Left colon (tissue), 2 donors: Measurements from ENCODE around the gene THAP12. TPM values are rescaled to one million over a fixed set of nuclear protein-coding genes. Genes with fewer than 3 reads are reported as not detected.

Source experiments
- ATAC-seq: fragments of 200-7000 bp; cut with Tn5 transposase; one replicate; pipeline ENCODE4 v1.9.1; 2020; ENCODE audit warnings: mild to moderate bottlenecking, moderate library complexity
- DNase-seq, 2 donors: peaks; one replicate each; pipeline ENCODE4 v3.0.0-alpha.2; 2020
- intact Hi-C, 2 donors: fragments of 100-400 bp; cut with DNase I in 1 of 2; cut with micrococcal nuclease in 1 of 2; formaldehyde crosslinking; loops; one replicate each; pipeline versions ENCODE4 v1.11.2 to v1.14.0; 2022; cut with DNase I, micrococcal nuclease
- total RNA-seq, 2 donors: library from RNA; stranded (reverse); fragmentation: NEBNext Ultra II Directional; extraction: Animal tissue kit (Norgen Biotek cat#: 25700); gene quantifications; one replicate each; pipeline ENCODE4 v1.2.1, GENCODE V29; 2021
- donor health status: DM: no; HTN: no; CAD: no.
- donor health status: DM: yes; HTN: yes; CAD: no.

THAP12 gene
- total RNA-seq, 2 donors from 2014 or later, result 39.1 to 43.3 TPM

DNA sequence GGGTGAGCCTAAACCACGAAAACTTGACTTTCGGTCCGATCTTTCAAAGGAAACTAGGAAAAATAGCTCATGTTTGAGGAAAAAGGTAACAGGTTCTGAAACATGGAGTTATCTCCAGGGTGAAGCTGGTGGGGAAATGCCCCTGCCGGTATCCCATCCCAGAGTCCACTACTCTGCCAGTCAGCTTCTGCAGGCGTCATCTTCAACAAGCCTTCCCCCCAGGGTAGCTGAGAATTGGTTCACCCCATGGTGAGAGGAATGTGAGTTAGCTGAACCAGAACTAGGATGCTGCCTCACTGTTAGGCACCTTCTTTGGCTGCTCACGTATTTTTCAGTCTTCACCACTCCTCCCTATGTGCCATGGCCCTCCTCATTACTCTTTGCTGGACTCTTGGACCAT is 1.3 kb upstream of the THAP12 start:
- DNase-seq (no peak), ATAC-seq (no peak)
- intact Hi-C loops, result no loop called here

DNA sequence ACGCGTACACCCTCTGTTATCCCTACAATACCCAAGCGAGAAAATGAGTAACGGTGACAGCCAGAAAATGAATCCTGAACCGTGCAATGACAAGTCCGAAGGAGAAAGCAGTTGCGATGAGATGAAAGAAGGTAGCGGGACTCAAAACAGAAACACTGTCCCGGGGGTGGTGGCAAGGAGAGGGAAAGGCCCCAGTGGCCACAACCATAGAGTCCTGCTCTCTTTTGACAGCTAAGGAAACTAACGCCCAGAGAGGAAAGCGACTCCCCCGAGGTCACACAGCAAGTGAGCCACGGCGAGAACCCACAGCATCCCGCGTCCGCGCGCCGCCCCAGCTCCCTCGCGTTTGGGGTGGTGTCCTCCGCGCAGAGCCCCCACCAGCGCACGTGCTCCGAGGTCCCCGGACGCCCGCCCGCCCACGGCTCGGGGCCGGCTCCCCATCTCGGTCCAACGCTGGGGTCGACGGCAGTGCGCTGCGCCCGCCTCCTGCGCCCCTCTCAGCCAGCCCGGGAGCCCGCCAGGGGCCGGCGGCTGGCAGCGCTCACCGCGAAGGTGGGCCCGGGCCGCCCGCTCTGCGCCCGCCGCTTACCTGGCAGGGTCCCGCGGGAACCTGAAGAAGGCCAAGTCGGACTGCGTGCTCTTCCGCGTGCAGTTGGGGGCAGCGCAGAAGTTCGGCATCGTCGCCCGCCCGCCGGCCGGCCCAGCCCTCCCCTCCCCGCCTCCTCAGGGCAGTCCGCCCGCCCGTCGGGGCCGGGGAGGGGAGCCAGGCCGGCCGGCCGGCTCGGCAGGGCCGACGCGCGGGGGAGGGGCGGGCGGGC is 564 bp downstream of the THAP12 start:
- DNase-seq (no peak), ATAC-seq (peak; percentile 1)
- intact Hi-C loops, result no loop called here

DNA sequence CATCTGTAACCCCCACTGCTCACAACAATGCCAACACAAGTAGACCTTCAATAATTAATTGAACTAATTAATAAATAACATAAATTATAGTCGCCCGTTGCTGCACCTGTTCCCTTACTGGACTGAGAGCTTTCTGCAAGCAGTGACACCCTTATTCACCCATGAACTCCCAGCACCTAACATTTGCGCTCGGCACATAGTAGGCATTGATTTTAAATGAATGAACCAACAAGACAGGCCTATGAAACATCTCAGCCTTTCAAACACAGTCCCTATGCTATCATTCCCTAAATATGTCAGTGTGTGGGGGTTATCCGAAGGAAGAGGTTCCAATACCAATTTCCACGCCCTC is 1.1 kb downstream of the THAP12 start:
- intact Hi-C loops, result no loop called here
- DNase-seq, result no peak
- ATAC-seq, result no peak

GRCh38 chr11:76376746-76377558 is 4.0 kb downstream of the THAP12 start:
- intact Hi-C loops, result no loop called here
- ATAC-seq, result peak; percentile 17

GRCh38 chr11:76371170-76371569 is 9.8 kb downstream of the THAP12 start:
- ATAC-seq (peak; percentile 80), DNase-seq (no peak)
- intact Hi-C loops, result no loop called here

More at GRCh38 chr11:76376746-76377558, 4.0 kb downstream of the THAP12 start:
- DNase-seq, result no peak

DNA sequence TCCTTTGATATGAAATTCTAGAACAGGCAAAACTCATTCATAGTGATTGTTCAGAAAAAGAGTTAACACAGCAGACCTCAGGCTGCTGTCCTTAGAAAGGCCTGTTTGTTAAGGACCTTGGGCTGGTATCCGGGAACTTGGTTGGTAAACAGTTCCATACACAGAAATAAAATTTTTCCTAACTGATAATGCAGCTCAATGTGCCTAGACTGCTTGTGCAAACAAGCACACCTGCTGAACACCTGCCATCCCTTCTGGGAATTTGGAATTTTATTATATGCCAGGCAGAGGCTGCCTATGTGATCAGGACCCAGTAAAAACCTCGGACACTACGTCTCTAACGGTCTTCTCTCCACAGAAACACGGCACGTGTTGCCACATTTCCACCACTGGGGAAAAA is 11.5 kb downstream of the THAP12 start:
- peak; percentile 47 to 55 for DNase-seq

DNA sequence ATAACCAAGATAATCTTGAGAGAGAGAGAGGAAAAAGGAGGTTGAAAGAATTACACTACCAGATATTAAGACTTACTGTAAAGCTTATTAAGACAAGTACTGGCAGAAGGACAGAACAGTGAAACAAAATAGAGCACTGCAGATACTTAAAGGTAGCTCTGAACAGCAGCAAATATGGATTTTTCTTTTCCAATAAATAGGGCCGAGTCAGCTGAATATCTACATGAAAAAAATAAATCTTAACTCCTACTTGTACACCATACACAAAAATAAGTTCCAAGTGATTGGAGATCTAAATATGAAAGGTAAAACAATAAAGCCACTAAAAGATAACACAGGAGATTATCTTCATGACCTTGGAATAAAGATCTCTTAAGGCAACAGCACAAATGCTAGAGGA is 12.4 kb downstream of the THAP12 start:
- intact Hi-C loops, result no loop called here
- no peak for ATAC-seq
- no peak for DNase-seq

More for the DNA sequence above, 11.5 kb downstream of the THAP12 start:
- intact Hi-C loops, result no loop called here
- ATAC-seq, result peak; percentile 76

DNA sequence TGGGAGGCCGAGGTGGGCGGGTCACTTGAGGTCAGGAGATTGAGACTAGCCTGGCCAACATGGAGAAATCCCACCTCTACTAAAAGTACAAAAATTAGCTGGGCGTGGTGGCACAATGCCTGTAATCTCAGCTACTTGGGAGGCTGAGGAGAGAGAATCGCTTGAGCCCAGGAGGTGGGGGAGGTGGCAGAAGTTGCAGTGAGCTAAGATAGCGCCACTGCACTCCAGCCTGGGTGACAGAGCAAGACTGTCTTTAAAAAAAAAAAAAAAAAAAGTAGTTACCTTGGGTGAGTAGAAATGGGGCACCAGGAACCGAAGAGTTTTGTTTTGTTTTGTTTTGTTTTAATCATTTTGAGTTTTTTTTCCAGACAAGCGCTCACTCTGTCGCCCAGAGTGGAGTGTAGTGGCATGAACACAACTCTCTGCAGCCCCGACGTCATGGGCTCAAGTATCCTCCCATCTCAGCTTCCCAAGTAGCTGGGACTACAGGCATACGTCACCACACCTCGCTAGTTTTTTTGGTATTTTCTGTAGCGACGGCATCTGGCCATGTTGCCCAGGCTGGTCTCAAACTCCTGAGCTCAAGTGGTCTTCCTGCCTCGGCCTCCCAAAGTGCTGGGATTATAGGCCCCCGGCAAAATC is 15.8 kb downstream of the THAP12 start:
- ATAC-seq (no peak), DNase-seq (no peak)
- intact Hi-C loops, result no loop called here

GRCh38 chr11:76362716-76363115 is 18.2 kb downstream of the THAP12 start:
- ATAC-seq (no peak), DNase-seq (no peak)
- intact Hi-C loops, result no loop called here

- DNase-seq, result no peak
- ATAC-seq, result no peak
- intact Hi-C loops, result no loop called here
Measured at GRCh38 chr11:76361776-76362175, 19.2 kb downstream of the THAP12 start.

DNA sequence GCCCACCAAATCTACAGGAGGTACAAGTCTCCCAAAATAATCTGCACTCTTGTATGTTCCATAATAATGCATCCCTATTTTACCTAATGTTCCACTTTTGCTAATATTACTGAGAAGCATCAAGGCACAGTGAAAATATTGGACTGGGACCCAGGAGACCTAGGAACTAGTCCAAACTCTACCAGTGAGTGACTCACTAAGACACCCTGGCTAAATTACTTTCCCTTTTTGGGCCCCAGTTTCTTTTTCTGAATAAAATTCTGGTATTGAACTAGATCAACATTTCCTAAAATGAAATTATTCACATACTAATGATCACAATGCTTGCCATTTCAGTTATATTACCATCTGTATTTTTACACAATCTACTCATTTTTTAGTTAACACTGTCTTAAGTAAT is 19.6 kb downstream of the THAP12 start:
- ATAC-seq, result no peak
- no peak for DNase-seq
- intact Hi-C loops, result no loop called here

DNA sequence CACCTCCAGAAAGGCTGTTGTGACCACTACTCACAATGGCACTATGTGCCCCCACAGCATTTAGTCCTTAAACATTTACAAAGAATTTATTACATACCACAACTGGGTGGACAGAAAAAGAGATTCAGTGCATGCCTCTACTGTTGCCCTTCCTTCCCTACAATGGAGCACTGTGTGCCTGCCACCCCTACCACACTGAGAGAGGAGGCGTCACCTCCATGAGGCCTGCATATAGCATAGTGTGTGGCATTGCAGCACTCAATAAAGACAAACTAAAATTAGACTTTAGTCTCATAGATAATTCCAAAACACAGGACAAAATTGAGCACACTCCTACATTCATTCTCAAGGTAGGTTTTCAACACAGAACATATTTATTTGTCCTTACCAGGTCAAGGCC is 25.8 kb downstream of the THAP12 start:
- ATAC-seq, result no peak
- DNase-seq, result no peak
- intact Hi-C loops, result no loop called here

GRCh38 chr11:76348348-76348747 is 32.6 kb downstream of the THAP12 start:
- intact Hi-C loops, result no loop called here
- DNase-seq, result no peak
- ATAC-seq, result no peak

DNA sequence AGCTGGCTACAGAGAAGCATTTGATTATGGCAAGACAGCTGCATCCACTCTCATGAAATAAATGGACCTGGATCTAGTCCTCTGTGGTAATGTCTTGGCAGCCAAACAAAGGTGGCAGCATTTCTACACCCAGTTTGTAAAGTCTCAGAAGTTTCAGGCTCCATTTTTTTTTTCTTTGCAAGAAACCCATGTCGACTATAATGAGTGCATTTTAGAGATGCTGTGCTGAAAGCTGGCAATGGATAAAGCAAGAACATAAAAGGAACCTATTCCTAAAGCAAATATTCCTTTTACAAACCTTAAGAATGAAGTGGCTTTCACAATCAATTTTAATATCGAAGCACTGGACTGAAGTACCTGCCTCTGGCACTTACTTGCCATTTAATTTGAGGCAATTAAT is 33.5 kb downstream of the THAP12 start:
- intact Hi-C loops, result no loop called here
- ATAC-seq, result peak; percentile 65
- DNase-seq, result no peak

GRCh38 chr11:76339221-76339620 is 41.7 kb downstream of the THAP12 start:
- intact Hi-C loops, result no loop called here
- DNase-seq (peak; percentile 39 to 70), ATAC-seq (peak; percentile 93)

DNA sequence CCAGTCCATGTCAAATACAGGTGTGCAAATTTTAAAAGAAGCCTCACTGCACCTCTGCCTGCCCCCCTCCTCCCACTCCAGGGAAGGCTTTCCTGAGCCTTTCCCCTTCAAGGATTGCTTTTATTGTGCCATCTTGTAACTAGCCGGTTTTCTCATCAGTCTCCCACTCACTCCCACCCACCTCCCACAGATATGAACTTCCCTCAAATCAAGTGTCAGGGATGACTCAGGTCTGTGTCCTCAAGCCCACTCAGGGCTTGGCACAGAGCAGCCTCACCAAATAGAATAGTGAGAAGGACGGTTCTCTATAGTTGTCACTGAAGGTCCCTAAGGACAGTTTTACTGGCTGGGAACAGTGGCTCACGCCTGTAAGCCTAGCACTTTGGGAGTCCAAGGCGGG is 43.0 kb downstream of the THAP12 start:
- intact Hi-C loops, result no loop called here
- DNase-seq, result no peak
- ATAC-seq, result no peak

DNA sequence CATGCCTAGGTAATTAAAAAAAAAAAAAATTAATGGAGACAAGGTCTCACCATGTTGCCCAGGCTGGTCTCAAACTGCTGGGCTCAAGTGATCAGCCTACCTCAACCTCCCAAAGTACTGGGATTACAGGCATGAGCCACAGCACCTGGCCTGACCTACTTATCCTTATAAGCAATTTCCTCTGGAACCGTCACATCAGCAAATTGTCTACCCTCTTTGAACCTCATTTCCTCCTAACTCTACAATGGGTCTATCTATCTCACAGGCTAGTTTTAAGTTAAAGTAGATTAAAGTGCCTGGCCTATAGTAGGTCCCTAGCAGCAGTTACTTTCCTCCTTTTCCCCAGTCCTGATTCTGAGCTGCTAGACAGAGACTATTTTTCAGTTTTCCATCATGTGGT is 43.5 kb downstream of the THAP12 start:
- ATAC-seq, result no peak
- no peak for DNase-seq
- intact Hi-C loops, result no loop called here

- DNase-seq (no peak), ATAC-seq (no peak)
- intact Hi-C loops, result no loop called here
Measured at GRCh38 chr11:76336597-76336996, 44.3 kb downstream of the THAP12 start.

- intact Hi-C loops, result no loop called here
- DNase-seq (no peak), ATAC-seq (no peak)
Measured at GRCh38 chr11:76335842-76336241, 45.1 kb downstream of the THAP12 start.

DNA sequence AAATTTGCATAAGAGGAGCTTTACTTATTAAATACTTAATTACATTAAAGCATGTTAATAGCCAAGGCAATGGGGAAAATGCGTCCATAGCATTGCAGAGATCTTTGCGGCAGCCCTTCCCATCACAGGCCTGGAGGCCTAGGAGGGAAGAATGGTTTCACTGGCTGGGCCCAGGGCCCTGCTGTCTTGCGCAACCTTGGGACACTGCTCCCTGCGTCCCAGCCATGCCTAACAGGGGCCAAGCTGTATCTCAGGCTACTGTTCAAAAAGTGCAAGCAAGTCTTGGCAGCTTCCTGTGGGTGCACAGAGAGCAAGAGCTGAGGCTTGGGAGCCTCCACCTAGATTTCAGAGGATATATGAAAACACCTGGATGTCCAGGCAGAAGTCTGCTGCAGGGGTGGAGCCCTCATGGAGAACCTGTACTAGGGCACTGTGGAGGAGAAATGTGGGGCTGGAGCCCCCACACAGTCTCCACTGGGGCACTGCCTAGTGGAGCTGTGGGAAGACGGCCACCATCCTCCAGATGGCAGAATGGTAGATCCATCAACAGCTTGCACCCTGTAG is 46.0 kb downstream of the THAP12 start:
- intact Hi-C loops, result no loop called here
- DNase-seq (no peak), ATAC-seq (no peak)
